Measurements from ENCODE around the gene RAD51AP2. TPM values are rescaled to one million over a fixed set of nuclear protein-coding genes. Genes with fewer than 3 reads are reported as not detected.
A peak's percentile ranks its signal among the peaks of the same experiment; 100 is the strongest.
"Not testable (repeated sequence)": the region's sequence is repeated elsewhere in the genome, so short reads cannot be mapped to it uniquely, and the experiment has no call there.

The RAD51AP2 gene
- total RNA-seq (not detected), polyA plus RNA-seq (ENCODE audit: insufficient read depth, low read depth, low replicate concordance) (not detected)
- long read RNA-seq, donor 1: 0 reads
- long read RNA-seq, donor 2: 0 reads
- long read RNA-seq, donor 3: 0 reads
- long read RNA-seq, donor 4: 0 reads
- long read RNA-seq, donor 5: 0 reads
- long read RNA-seq, donor 6: 0 reads
- long read RNA-seq, donor 7: 0 reads
- long read RNA-seq, donor 8: 0 reads
- long read RNA-seq, donor 9: 0 reads
- long read RNA-seq, donor 10: 0 reads

DNA sequence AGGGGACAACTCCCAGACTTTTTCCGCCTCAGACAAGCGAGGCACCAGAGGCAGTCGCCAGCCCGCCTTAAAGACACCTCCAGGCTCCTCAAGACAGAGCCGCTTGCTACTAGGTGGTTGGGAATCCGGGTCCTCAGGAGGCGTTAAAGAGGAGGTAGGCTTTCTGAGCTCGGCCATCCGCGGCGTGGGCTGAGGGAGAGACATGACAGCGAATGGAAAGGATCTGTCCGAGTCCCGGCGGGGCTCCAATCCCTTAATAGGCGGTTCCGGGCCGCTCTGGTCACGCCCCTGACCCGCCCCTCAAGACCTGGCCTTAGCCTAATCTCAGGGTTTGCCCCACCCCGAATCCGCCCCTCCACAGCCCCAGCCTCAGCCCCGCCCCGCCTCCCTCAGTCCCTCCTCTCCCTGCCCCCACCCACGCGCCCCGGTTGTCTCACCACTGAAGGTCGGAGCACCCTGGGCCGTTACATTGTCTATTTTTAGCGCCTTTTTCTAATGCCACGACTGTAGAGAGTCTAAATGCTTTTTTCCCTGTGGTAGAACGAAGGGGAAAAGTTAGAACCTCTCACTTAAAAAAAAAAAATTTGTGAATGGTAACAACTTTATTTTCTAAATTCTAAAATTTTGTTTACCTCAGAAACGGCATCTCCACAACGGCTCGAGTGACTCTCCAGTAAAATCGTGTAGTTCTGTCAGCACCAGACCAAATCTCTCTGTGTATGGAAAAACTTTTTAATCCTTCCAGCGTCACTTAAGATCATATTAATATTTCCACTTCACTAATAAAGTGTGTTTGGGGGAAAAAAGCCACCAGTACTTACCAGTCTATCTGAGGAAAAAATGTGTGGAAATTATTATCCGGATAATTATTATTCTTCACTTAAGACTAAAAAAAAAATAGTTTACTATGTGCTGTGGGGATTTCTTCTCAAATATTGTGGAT is at the start of gene RAD51AP2:
Gene RAD51AP2 (minus strand): TSS at position 229 of the 943 bp plus-strand sequence. CDS start 25 bp downstream, at position 204.
- Histone ChIP-seq H3K9ac (ENCODE audit: low read length in 3 of 3) (peak within 1 kb of the TSS in 2 of 3 donors; percentile 10 to 34), H3K27me3 (ENCODE audit: control insufficient read depth, insufficient read depth, low read length) (no peaks in the 10 kb centered on the region), H3K4me3 (ENCODE audit: low read length in 3 of 3) (peak within 1 kb of the TSS; percentile 60 to 70 (median 61)), H3K27ac (ENCODE audit: low read depth in 2 of 2, low read length in 2 of 2) (no peak within 1 kb of the TSS), H3K9me3 (ENCODE audit: control insufficient read depth in 2 of 3, insufficient read depth in 1 of 3, low read length in 3 of 3) (no peaks in the 10 kb centered on the region), H3K36me3 (ENCODE audit: control insufficient read depth in 2 of 3, insufficient read depth in 3 of 3, low read length in 3 of 3) (no peaks in the 10 kb centered on the region), H3K4me1 (ENCODE audit: control insufficient read depth in 2 of 3, insufficient read depth in 2 of 3, low read depth in 1 of 3, low read length in 3 of 3) (peaks cover 0 to 4% (median 0%) of the 10 kb centered on the region in 3 donors)
- TF ChIP-seq, protein P1, sequence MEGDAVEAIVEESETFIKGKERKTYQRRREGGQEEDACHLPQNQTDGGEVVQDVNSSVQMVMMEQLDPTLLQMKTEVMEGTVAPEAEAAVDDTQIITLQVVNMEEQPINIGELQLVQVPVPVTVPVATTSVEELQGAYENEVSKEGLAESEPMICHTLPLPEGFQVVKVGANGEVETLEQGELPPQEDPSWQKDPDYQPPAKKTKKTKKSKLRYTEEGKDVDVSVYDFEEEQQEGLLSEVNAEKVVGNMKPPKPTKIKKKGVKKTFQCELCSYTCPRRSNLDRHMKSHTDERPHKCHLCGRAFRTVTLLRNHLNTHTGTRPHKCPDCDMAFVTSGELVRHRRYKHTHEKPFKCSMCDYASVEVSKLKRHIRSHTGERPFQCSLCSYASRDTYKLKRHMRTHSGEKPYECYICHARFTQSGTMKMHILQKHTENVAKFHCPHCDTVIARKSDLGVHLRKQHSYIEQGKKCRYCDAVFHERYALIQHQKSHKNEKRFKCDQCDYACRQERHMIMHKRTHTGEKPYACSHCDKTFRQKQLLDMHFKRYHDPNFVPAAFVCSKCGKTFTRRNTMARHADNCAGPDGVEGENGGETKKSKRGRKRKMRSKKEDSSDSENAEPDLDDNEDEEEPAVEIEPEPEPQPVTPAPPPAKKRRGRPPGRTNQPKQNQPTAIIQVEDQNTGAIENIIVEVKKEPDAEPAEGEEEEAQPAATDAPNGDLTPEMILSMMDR (IDR thresholded peaks at IDR 0.05; ENCODE audit: borderline replicate concordance, extremely low read depth, insufficient read depth): no peak
- peak; percentile 87 to 94 (median 91) for DNase-seq
- no peak for FAIRE-seq
- intact Hi-C loops (cut with DNase I): no loop called here

DNA sequence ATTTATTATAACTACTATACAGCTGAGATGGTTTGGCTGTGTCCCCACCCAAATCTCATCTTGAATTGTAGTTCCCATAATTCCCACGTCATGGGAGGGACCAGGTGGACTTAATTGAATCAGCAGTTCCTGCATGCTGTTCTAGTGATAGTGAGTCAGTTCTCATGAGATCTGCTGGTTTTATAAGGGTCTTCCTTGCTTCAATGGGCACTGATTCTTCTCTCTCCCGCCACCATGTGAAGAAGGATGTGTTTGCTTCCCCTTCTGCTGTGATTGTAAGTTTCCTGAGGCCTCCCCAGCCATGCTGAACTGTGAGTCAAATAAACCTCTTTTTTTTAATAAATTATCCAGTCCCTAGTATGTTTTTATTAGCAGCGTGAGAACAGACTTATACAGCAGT is 47.5 kb upstream of the RAD51AP2 start:
- DNase-seq; H3K9ac ChIP-seq (ENCODE audit: low read length in 3 of 3); FAIRE-seq; H3K4me3 ChIP-seq (ENCODE audit: low read length in 3 of 3); H3K27ac ChIP-seq (ENCODE audit: low read depth in 2 of 2, low read length in 2 of 2); intact Hi-C loops (cut with DNase I); H3K4me1 ChIP-seq (ENCODE audit: control insufficient read depth in 2 of 3, insufficient read depth in 2 of 3, low read depth in 1 of 3, low read length in 3 of 3); H3K27me3 ChIP-seq (ENCODE audit: control insufficient read depth, insufficient read depth, low read length); H3K36me3 ChIP-seq (ENCODE audit: control insufficient read depth in 2 of 3, insufficient read depth in 3 of 3, low read length in 3 of 3); H3K9me3 ChIP-seq (ENCODE audit: control insufficient read depth in 2 of 3, insufficient read depth in 1 of 3, low read length in 3 of 3): not testable (repeated sequence)

DNA sequence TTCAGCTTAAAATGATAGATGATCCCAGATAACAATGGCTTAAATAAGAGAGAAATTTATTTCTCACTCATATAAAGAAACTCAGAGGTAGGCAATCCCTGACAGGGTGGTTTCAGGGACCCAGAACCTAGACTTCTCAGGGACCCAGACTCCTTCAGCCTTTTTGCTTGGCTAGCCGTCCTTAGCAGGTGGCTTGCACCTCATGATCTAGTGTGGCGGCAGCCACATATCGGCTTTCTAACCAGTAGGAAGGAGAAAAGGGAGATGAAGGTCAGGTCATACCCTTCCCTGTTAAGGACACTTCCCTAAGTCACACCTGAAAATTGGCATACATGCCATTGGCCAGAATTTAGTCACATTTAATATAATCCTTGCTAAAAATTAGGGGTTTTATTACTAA is 40.6 kb upstream of the RAD51AP2 start:
- H3K9ac ChIP-seq (ENCODE audit: low read length in 3 of 3): no peak overlapping the region
- no peaks in the 10 kb centered on the region for H3K27me3 ChIP-seq (ENCODE audit: control insufficient read depth, insufficient read depth, low read length)
- no peaks in the 10 kb centered on the region for H3K36me3 ChIP-seq (ENCODE audit: control insufficient read depth in 2 of 3, insufficient read depth in 3 of 3, low read length in 3 of 3)
- peak in 1 of 5 donors; percentile 16 for DNase-seq
- no peak overlapping the region for H3K4me3 ChIP-seq (ENCODE audit: low read length in 3 of 3)
- TF ChIP-seq, protein P1 (IDR thresholded peaks at IDR 0.05; ENCODE audit: borderline replicate concordance, extremely low read depth, insufficient read depth): no peak
- no peaks in the 10 kb centered on the region for H3K4me1 ChIP-seq (ENCODE audit: control insufficient read depth in 2 of 3, insufficient read depth in 2 of 3, low read depth in 1 of 3, low read length in 3 of 3)
- no peaks in the 10 kb centered on the region for H3K9me3 ChIP-seq (ENCODE audit: control insufficient read depth in 2 of 3, insufficient read depth in 1 of 3, low read length in 3 of 3)
- no peak for FAIRE-seq
- H3K27ac ChIP-seq (ENCODE audit: low read depth in 2 of 2, low read length in 2 of 2): no peak overlapping the region
- intact Hi-C loops (cut with DNase I): no loop called here

DNA sequence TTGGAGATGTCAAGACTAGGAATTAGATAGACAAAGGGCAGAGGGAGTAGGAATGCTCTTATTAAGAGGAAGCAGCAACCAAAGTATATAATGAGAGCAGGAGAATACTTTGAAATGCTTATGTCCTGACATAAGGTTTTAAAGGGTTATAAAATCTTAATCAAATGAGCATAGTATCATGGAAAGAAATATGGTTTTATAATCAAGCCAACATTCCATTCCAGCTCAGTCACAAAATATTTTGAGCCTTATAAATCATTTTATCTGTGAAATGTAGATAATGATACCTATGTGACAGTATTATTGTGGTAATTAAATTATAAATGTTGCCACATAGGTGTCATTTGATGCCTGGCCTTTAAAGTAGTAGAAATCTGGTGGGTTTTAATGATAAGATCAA is 39.8 kb upstream of the RAD51AP2 start:
- FAIRE-seq: no peak
- Histone ChIP-seq H3K36me3 (ENCODE audit: control insufficient read depth in 2 of 3, insufficient read depth in 3 of 3, low read length in 3 of 3) (no peaks in the 10 kb centered on the region), H3K9me3 (ENCODE audit: control insufficient read depth in 2 of 3, insufficient read depth in 1 of 3, low read length in 3 of 3) (no peaks in the 10 kb centered on the region), H3K9ac (ENCODE audit: low read length in 3 of 3) (no peak overlapping the region), H3K4me1 (ENCODE audit: control insufficient read depth in 2 of 3, insufficient read depth in 2 of 3, low read depth in 1 of 3, low read length in 3 of 3) (no peaks in the 10 kb centered on the region), H3K27ac (ENCODE audit: low read depth in 2 of 2, low read length in 2 of 2) (no peak overlapping the region), H3K27me3 (ENCODE audit: control insufficient read depth, insufficient read depth, low read length) (no peaks in the 10 kb centered on the region), H3K4me3 (ENCODE audit: low read length in 3 of 3) (no peak overlapping the region)
- intact Hi-C loops (cut with DNase I): no loop called here
- DNase-seq: no peak
- TF ChIP-seq, protein P1 (IDR thresholded peaks at IDR 0.05; ENCODE audit: borderline replicate concordance, extremely low read depth, insufficient read depth): no peak

Data from kidney (tissue), 22 donors.